MM.1S (cell line): ENCODE results near the gene LRCH1.
A peak's percentile ranks its signal among the peaks of the same experiment; 100 is the strongest.

Experiments
- DNase-seq: peaks from one replicate; pipeline ENCODE4 v3.0.0-alpha.2; 2015
- H2AFZ ChIP-seq: fragments of 300-600 bp; sonication (generic); 2 replicates; pipeline ENCODE4 v1.6.0; 2016; ENCODE audit warnings: antibody characterized with exemption, low read length
- H3F3A ChIP-seq: fragments of 300-600 bp; sonication (generic); 2 replicates; pipeline ENCODE4 v1.6.1; 2016; ENCODE audit warnings: mild to moderate bottlenecking, antibody characterized with exemption, low read length, moderate library complexity, mixed read lengths; ENCODE audit not compliant: insufficient read depth
- H3K27ac ChIP-seq: fragments of 300-600 bp; sonication (generic); 2 replicates; pipeline ENCODE4 v1.5.1; 2016; ENCODE audit warnings: mild to moderate bottlenecking, low read length
- H3K27me3 ChIP-seq: fragments of 300-600 bp; sonication (generic); replicated peaks from 2 replicates; pipeline ENCODE4 v1.6.0; 2016; ENCODE audit warnings: low read length; ENCODE audit not compliant: insufficient read depth
- H3K36me3 ChIP-seq: fragments of 300-600 bp; sonication (generic); replicated peaks from 2 replicates; pipeline ENCODE4 v1.6.1; 2016; ENCODE audit warnings: mild to moderate bottlenecking, low read length, mixed read lengths; ENCODE audit not compliant: insufficient read depth
- H3K4me1 ChIP-seq: fragments of 300-600 bp; sonication (generic); 2 replicates; pipeline ENCODE4 v1.6.1; 2016; ENCODE audit warnings: low read length, mixed read lengths
- H3K4me2 ChIP-seq: fragments of 300-600 bp; sonication (generic); 2 replicates; pipeline ENCODE4 v1.6.0; 2016; ENCODE audit warnings: low read depth, low read length
- H3K4me3 ChIP-seq: fragments of 300-600 bp; sonication (generic); 2 replicates; pipeline ENCODE4 v1.5.1; 2016; ENCODE audit warnings: low read length, mixed read lengths
- H3K79me2 ChIP-seq: fragments of 300-600 bp; sonication (generic); 2 replicates; pipeline ENCODE4 v1.6.1; 2016; ENCODE audit warnings: mixed run types, low read length, mixed read lengths
- H3K9ac ChIP-seq: fragments of 300-600 bp; sonication (generic); 2 replicates; pipeline ENCODE4 v1.6.1; 2016; ENCODE audit warnings: low read length, mixed read lengths
- H3K9me2 ChIP-seq: fragments of 300-600 bp; sonication (generic); replicated peaks from 2 replicates; pipeline ENCODE4 v1.6.1; 2016; ENCODE audit warnings: mild to moderate bottlenecking, low read length, mixed read lengths; ENCODE audit not compliant: insufficient read depth
- H3K9me3 ChIP-seq: fragments of 300-600 bp; sonication (generic); replicated peaks from 2 replicates; pipeline ENCODE4 v1.6.1; 2016; ENCODE audit warnings: mild to moderate bottlenecking, low read length, mixed read lengths; ENCODE audit not compliant: insufficient read depth
- H4K20me1 ChIP-seq: fragments of 300-600 bp; sonication (generic); 2 replicates; pipeline ENCODE4 v1.6.1; 2016; ENCODE audit warnings: mild to moderate bottlenecking, low read length, moderate library complexity, mixed read lengths; ENCODE audit not compliant: insufficient read depth
- EZH2 ChIP-seq: fragments of 300-600 bp; sonication (generic); optimal IDR thresholded peaks from 2 replicates; pipeline ENCODE3; 2017; ENCODE audit warnings: low read depth, mild to moderate bottlenecking, antibody characterized with exemption, low read length, mixed read lengths
- EZH2phosphoT487 ChIP-seq: fragments of 300-600 bp; sonication (generic); IDR thresholded peaks from 2 replicates; pipeline ENCODE4 v1.6.1; 2018; ENCODE audit warnings: antibody characterized with exemption, low read length
- TF ChIP-seq, protein P1 (sequence below): fragments of 300-600 bp; sonication (generic); IDR thresholded peaks from 2 replicates; pipeline ENCODE4 v1.5.1; 2016; ENCODE audit warnings: antibody characterized with exemption, low read length, mixed read lengths

LRCH1 gene

DNA sequence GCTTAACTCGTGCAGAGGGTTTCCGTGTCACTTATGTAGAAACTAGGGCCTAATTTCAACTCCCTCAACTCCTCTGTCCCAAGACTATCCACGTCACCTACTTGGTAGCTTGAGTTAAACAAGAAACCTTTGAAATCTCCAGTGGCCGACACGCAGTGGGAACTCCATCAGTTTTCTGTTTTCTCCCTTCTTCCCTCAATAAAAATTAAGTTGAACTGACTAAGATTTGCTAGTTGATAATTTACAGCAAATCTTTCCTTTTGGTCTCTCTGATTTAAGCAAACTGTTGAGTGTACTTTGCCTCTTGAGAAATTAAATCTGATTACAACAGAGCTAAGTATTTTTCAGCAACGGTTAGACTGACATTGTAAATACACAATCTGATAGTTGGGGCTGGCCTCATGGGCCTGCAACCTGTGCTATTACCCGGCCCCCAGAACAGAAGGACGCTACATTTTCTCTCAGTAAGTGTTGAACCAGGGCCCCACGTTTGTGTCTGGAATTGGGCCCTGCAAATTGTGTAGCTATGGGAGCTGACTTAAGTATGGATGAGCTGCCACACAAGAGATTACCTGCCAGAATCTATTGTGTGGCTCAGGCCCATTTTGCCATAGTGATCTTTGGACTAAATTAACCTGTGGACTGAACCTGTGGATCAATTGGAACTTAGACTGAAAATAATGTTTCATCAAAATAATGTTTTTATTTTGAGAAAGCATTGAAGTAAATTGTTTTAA, 244.7 kb downstream of the LRCH1 start:
- H4K20me1 ChIP-seq, result no peaks in the 10 kb centered on the region
- H3K4me3 ChIP-seq, result peak overlapping the region; percentile 81
- H3K79me2 ChIP-seq, result no peaks in the 10 kb centered on the region
- no peaks in the 10 kb centered on the region for H3K9me3 ChIP-seq
- no peaks in the 10 kb centered on the region for H3K27me3 ChIP-seq
- H3K4me2 ChIP-seq, result peak overlapping the region; percentile 79; the same call in 1 of the 2 replicates
- DNase-seq, result no peak
- no peaks in the 10 kb centered on the region for H3F3A ChIP-seq
- no peak overlapping the region for H3K27ac ChIP-seq
- peak overlapping the region; percentile 89 for H2AFZ ChIP-seq
- no peak for TF ChIP-seq EZH2
- no peak for TF ChIP-seq EZH2phosphoT487
- TF ChIP-seq, protein P1, sequence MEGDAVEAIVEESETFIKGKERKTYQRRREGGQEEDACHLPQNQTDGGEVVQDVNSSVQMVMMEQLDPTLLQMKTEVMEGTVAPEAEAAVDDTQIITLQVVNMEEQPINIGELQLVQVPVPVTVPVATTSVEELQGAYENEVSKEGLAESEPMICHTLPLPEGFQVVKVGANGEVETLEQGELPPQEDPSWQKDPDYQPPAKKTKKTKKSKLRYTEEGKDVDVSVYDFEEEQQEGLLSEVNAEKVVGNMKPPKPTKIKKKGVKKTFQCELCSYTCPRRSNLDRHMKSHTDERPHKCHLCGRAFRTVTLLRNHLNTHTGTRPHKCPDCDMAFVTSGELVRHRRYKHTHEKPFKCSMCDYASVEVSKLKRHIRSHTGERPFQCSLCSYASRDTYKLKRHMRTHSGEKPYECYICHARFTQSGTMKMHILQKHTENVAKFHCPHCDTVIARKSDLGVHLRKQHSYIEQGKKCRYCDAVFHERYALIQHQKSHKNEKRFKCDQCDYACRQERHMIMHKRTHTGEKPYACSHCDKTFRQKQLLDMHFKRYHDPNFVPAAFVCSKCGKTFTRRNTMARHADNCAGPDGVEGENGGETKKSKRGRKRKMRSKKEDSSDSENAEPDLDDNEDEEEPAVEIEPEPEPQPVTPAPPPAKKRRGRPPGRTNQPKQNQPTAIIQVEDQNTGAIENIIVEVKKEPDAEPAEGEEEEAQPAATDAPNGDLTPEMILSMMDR, result no peak
- no peaks in the 10 kb centered on the region for H3K4me1 ChIP-seq
- no peak overlapping the region for H3K9ac ChIP-seq
- H3K9me2 ChIP-seq, result no peaks in the 10 kb centered on the region
- no peaks in the 10 kb centered on the region for H3K36me3 ChIP-seq

DNA sequence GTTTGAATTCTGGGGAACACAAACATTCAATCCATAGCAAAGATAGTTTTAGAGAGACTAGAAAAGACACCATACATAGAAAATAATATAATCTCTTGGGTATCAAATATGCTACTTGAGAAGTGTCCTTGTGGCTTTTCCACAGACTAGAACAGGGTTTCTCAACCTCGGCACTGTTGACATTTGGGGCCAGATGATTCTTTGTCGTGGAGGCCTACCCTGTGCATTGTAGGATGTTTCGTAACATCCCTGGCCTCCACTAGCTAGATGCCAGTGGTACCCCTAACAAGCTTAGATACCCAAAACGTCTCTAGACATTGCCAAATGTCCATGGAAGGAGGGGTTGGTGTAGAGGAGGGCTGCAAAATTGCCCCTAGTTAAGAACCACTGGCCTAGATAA, 246.2 kb downstream of the LRCH1 start:
- no peak overlapping the region for H2AFZ ChIP-seq
- no peak for DNase-seq
- H3K4me3 ChIP-seq, result no peak overlapping the region

DNA sequence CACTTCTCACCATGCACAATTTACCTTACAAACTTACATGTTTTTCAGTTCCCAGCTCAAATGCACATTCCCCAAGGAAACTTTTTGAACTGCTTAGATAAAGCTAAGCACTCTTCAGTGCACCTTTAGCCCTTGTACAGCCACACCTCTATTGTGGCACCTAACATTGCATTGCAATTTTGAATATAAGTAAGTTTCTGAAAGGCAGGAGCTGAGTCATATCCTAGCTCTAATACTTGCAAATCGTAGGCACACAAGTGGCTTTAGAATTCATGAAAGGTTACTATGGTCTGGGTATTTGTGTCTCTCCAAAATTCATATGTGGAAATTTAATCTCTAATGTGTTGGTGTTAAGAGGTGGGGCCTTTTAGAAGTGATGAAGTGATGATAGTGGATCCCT, 248.9 kb downstream of the LRCH1 start:
- Histone ChIP-seq H3K4me3 (no peak overlapping the region), H3K9ac (no peak overlapping the region), H3K9me2 (no peaks in the 10 kb centered on the region), H3K36me3 (no peaks in the 10 kb centered on the region), H3K9me3 (no peaks in the 10 kb centered on the region), H2AFZ (no peak overlapping the region), H3K27ac (no peak overlapping the region), H3K4me2 (no peak overlapping the region), H3K27me3 (no peaks in the 10 kb centered on the region), H3K79me2 (no peaks in the 10 kb centered on the region), H3F3A (no peaks in the 10 kb centered on the region), H3K4me1 (no peaks in the 10 kb centered on the region), H4K20me1 (no peaks in the 10 kb centered on the region)
- no peak for DNase-seq
- TF ChIP-seq EZH2phosphoT487, result no peak
- TF ChIP-seq, protein P1, result no peak
- TF ChIP-seq EZH2, result no peak

More for the DNA sequence above, 246.2 kb downstream of the LRCH1 start:
- no peaks in the 10 kb centered on the region for H3K9me2 ChIP-seq
- no peak overlapping the region for H3K9ac ChIP-seq
- no peak overlapping the region for H3K4me2 ChIP-seq
- H3K4me1 ChIP-seq, result no peaks in the 10 kb centered on the region
- H3K79me2 ChIP-seq, result no peaks in the 10 kb centered on the region
- TF ChIP-seq EZH2phosphoT487, result no peak
- TF ChIP-seq, protein P1, result no peak
- no peak for TF ChIP-seq EZH2
- H3K9me3 ChIP-seq, result no peaks in the 10 kb centered on the region
- no peaks in the 10 kb centered on the region for H3K36me3 ChIP-seq
- no peak overlapping the region for H3K27ac ChIP-seq
- H3K27me3 ChIP-seq, result no peaks in the 10 kb centered on the region
- H3F3A ChIP-seq, result no peaks in the 10 kb centered on the region
- H4K20me1 ChIP-seq, result no peaks in the 10 kb centered on the region
